Erythroblast (primary cell): ENCODE measurements around the gene GMPPB.

ENCODE experiments used
- GATA1 ChIP-seq: IDR thresholded peaks from 2 replicates; pipeline ENCODE4 v1.6.1; 2011; ENCODE audit warnings: low read depth, mild to moderate bottlenecking, control low read depth, low read length, moderate library complexity
- POLR2A ChIP-seq: IDR thresholded peaks from 2 replicates; pipeline ENCODE4 v1.6.1; 2011; ENCODE audit warnings: mild to moderate bottlenecking, low read length

DNA sequence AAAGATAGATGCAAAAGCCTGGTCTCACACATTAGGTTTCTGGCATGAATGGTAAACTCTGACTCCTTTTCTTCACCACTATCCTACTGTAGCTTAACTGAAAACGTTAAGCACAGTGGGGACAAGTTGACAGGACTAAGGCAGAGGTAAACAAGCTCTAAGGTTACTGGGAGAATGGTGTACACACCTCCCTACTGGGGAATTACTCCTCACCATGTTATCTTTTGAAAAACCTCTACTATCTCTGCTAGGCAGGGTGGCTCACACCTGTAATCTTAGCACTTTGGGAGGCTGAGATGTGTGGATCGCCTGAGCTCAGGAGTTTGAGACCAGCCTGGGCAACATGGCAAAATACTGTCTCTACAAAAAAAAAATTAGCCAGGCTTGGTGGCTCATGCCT, 33.4 kb upstream of the GMPPB start:
- TF ChIP-seq POLR2A: no peak
- no peak for TF ChIP-seq GATA1
